ENCODE measurements around the gene NUB1.
A peak's percentile ranks its signal among the peaks of the same experiment; 100 is the strongest.

The NUB1 gene

DNA sequence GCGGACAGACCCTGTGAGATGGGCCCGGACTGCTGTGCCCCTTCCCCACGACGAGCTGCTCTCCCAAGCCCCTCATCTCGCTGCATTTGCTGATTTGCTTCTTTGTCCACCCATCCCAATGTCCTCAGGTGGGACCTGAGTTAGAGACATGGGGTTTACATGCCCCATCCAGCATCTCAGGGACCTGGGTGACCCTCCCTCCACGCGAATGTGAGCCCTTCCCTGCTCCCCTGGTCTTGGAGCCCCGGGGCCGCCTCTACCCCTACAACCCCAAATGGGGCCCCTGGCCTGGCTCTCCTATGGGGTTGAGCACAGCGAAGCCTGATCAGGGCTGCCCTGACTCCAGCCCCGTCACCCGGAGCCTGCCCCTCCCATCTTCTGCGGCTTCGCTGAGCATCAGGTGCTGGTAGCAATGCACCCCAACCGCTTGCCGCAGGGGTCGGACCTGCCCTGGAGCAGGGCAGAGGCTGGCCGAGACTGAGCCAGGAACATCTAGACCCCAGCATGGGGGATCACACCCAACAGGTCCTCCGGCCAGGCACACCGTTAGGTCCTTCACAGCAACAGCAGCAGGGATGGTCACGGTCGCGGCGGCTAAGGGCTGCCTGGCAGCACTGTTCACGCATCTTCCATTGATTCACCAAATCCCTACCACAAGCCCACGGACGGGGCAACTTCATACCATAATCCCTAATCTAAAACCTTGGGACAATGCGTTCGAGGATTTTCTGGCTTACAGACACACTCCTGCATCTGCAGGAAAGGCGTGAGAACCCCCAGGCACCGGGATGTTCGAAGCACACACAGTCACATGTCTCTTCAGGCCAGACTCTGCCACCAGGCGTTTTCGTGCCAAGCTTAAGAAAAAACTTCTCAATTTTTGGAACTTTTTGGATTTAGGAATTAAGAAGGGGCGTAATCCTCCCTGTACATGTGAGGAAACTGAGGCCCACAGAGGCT lies 52.7 kb downstream of the NUB1 start:
- Histone ChIP-seq H2BK120ac (ENCODE audit: low read depth, low read length) (no peak overlapping the region), H2BK12ac (ENCODE audit: low read length) (no peak overlapping the region), H3K14ac (ENCODE audit: low read length) (no peak overlapping the region), H3K4me1 (ENCODE audit: control insufficient read depth in 2 of 2, insufficient read depth in 1 of 2, low read depth in 1 of 2, low read length in 2 of 2) (peaks cover 0 to 16% of the 10 kb centered on the region in 2 donors), H3K4me3 (ENCODE audit: low read length in 2 of 2) (no peak overlapping the region), H3K79me1 (ENCODE audit: low read depth, low read length) (no peaks in the 10 kb centered on the region), H2BK15ac (ENCODE audit: low read length) (peak overlapping the region; percentile 24), H3K4me2 (ENCODE audit: insufficient read depth, low read length, poor library complexity, severe bottlenecking) (no peak overlapping the region), H2BK5ac (ENCODE audit: low read length) (no peak overlapping the region), H3K36me3 (replicated peaks in 1 of 2; ENCODE audit: control insufficient read depth in 2 of 2, insufficient read depth in 2 of 2, low read length in 2 of 2) (peaks cover 21 to 26% of the 10 kb centered on the region in 2 donors), H3K27ac (replicated peaks; ENCODE audit: low read length) (no peak overlapping the region), H3K9me3 (replicated peaks in 1 of 2; ENCODE audit: control insufficient read depth in 2 of 2, insufficient read depth in 1 of 2, low read depth in 1 of 2, low read length in 2 of 2) (peaks cover 0 to 7% of the 10 kb centered on the region in 2 donors), H4K91ac (ENCODE audit: low read depth, low read length, poor library complexity) (no peak overlapping the region), H3K18ac (ENCODE audit: low read length) (peak overlapping the region; percentile 52), H3K23ac (ENCODE audit: low read depth, low read length, poor library complexity) (peak overlapping the region; percentile 52), H3K27me3 (ENCODE audit: control insufficient read depth in 3 of 3, insufficient read depth in 3 of 3, low read depth in 1 of 3, low read length in 3 of 3) (peaks cover 0 to 2% (median 0%) of the 10 kb centered on the region in 3 experiments), H2AK5ac (ENCODE audit: low read depth, low read length) (peak overlapping the region; percentile 50), H4K8ac (ENCODE audit: low read depth, low read length) (no peak overlapping the region), H2AFZ (ENCODE audit: low read length) (no peak overlapping the region), H3K9ac (ENCODE audit: low read depth, low read length, poor library complexity) (peak overlapping the region; percentile 15), H3K4ac (ENCODE audit: low read length) (no peak overlapping the region)
- no peak for DNase-seq (ENCODE audit: low spot score)
- no CpG with 5 or more reads among the region's 35 CpGs for WGBS, 2 donors (ENCODE audit: extremely low coverage in 2 of 2, insufficient read length in 2 of 2, insufficient replicate concordance in 1 of 2)

DNA sequence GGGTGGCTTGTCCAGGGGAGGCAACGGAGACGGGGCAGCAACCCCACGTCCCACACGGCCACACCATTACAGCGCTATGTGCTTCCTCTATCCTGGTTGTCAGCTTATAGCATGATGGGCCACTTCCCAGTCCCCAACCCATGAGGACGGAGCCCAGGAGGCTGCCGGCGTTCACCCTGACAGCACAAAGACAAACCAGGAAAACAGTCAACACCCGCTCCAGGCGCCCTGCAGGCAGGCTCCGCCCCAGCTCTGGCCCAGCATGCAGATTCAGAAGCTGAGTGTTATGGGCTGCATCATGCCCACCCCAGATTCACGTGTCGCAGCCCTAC lies 53.4 kb downstream of the NUB1 start:
- H3K14ac ChIP-seq (ENCODE audit: low read length) = no peak overlapping the region
- H2AFZ ChIP-seq (ENCODE audit: low read length) = no peak overlapping the region
- H2BK120ac ChIP-seq (ENCODE audit: low read depth, low read length) = no peak overlapping the region
- DNase-seq (ENCODE audit: low spot score) = no peak
- H3K4me1 ChIP-seq (ENCODE audit: control insufficient read depth in 2 of 2, insufficient read depth in 1 of 2, low read depth in 1 of 2, low read length in 2 of 2) = peaks cover 0 to 19% of the 10 kb centered on the region in 2 donors
- H3K27me3 ChIP-seq (ENCODE audit: control insufficient read depth in 3 of 3, insufficient read depth in 3 of 3, low read depth in 1 of 3, low read length in 3 of 3) = peaks cover 0 to 2% (median 0%) of the 10 kb centered on the region in 3 experiments
- H4K91ac ChIP-seq (ENCODE audit: low read depth, low read length, poor library complexity) = no peak overlapping the region
- no peaks in the 10 kb centered on the region for H3K79me1 ChIP-seq (ENCODE audit: low read depth, low read length)
- no peak overlapping the region for H3K9ac ChIP-seq (ENCODE audit: low read depth, low read length, poor library complexity)
- H3K4me3 ChIP-seq (ENCODE audit: low read length in 2 of 2) = no peak overlapping the region
- H2AK5ac ChIP-seq (ENCODE audit: low read depth, low read length) = no peak overlapping the region
- H2BK5ac ChIP-seq (ENCODE audit: low read length) = no peak overlapping the region
- peak overlapping the region; percentile 3 for H3K18ac ChIP-seq (ENCODE audit: low read length)
- peaks cover 0 to 7% of the 10 kb centered on the region in 2 donors for H3K9me3 ChIP-seq (replicated peaks in 1 of 2; ENCODE audit: control insufficient read depth in 2 of 2, insufficient read depth in 1 of 2, low read depth in 1 of 2, low read length in 2 of 2)
- H3K23ac ChIP-seq (ENCODE audit: low read depth, low read length, poor library complexity) = no peak overlapping the region
- no peak overlapping the region for H2BK12ac ChIP-seq (ENCODE audit: low read length)
- no peak overlapping the region for H3K4me2 ChIP-seq (ENCODE audit: insufficient read depth, low read length, poor library complexity, severe bottlenecking)
- no peak overlapping the region for H3K4ac ChIP-seq (ENCODE audit: low read length)
- H3K36me3 ChIP-seq (replicated peaks in 1 of 2; ENCODE audit: control insufficient read depth in 2 of 2, insufficient read depth in 2 of 2, low read length in 2 of 2) = peaks cover 22 to 26% of the 10 kb centered on the region in 2 donors
- WGBS, 2 donors (ENCODE audit: extremely low coverage in 2 of 2, insufficient read length in 2 of 2, insufficient replicate concordance in 1 of 2) = no CpG with 5 or more reads among the region's 13 CpGs
- no peak overlapping the region for H3K27ac ChIP-seq (replicated peaks; ENCODE audit: low read length)
- H4K8ac ChIP-seq (ENCODE audit: low read depth, low read length) = no peak overlapping the region
- peak overlapping the region; percentile 24 for H2BK15ac ChIP-seq (ENCODE audit: low read length)

DNA sequence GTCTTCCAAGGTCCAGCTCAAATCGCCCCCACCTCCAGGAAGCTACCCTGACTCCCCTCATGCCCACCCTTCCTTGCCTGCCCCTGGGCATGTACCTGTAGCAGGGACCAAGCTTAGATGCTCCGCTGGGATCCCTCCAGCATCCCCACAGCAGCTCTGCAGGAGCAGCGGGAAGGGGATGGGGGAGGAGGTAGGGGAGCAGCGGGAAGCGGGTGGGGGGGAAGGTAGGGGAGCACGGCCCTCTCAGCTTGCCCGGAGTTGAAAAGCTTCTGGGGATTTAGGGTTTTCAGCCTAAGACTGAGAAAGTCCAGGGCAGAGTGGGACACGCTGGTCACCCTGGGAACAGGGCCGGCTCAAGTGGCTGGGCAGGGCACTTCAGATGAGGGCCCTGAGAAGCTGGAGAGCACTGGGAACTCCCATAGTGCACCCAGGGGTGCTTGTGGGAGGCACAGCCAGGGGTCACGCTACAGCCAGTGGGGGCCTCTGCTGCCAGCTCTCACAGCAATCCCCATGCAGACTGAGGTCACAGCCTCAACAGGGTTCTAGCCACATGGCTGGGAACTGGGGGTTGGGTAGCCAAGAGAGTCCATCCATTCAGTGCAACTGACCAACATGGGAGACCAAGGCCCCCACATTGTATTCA lies 54.8 kb downstream of the NUB1 start:
- Histone ChIP-seq H2BK120ac (ENCODE audit: low read depth, low read length) (no peak overlapping the region), H3K4ac (ENCODE audit: low read length) (no peak overlapping the region), H3K4me1 (ENCODE audit: control insufficient read depth in 2 of 2, insufficient read depth in 1 of 2, low read depth in 1 of 2, low read length in 2 of 2) (peaks cover 0 to 28% of the 10 kb centered on the region in 2 donors), H3K27ac (replicated peaks; ENCODE audit: low read length) (no peak overlapping the region), H3K36me3 (replicated peaks in 1 of 2; ENCODE audit: control insufficient read depth in 2 of 2, insufficient read depth in 2 of 2, low read length in 2 of 2) (peaks cover 16 to 20% of the 10 kb centered on the region in 2 donors), H3K23ac (ENCODE audit: low read depth, low read length, poor library complexity) (peak overlapping the region; percentile 25), H3K18ac (ENCODE audit: low read length) (peak overlapping the region; percentile 72), H3K4me2 (ENCODE audit: insufficient read depth, low read length, poor library complexity, severe bottlenecking) (no peak overlapping the region), H2AFZ (ENCODE audit: low read length) (no peak overlapping the region), H3K79me1 (ENCODE audit: low read depth, low read length) (no peaks in the 10 kb centered on the region), H3K27me3 (ENCODE audit: control insufficient read depth in 3 of 3, insufficient read depth in 3 of 3, low read depth in 1 of 3, low read length in 3 of 3) (peaks cover 0 to 2% (median 0%) of the 10 kb centered on the region in 3 experiments), H2AK5ac (ENCODE audit: low read depth, low read length) (peak overlapping the region; percentile 29), H2BK12ac (ENCODE audit: low read length) (no peak overlapping the region), H2BK5ac (ENCODE audit: low read length) (no peak overlapping the region), H3K4me3 (ENCODE audit: low read length in 2 of 2) (no peak overlapping the region), H4K91ac (ENCODE audit: low read depth, low read length, poor library complexity) (no peak overlapping the region), H3K9me3 (replicated peaks in 1 of 2; ENCODE audit: control insufficient read depth in 2 of 2, insufficient read depth in 1 of 2, low read depth in 1 of 2, low read length in 2 of 2) (peaks cover 0 to 7% of the 10 kb centered on the region in 2 donors), H3K14ac (ENCODE audit: low read length) (no peak overlapping the region), H4K8ac (ENCODE audit: low read depth, low read length) (no peak overlapping the region), H2BK15ac (ENCODE audit: low read length) (no peak overlapping the region), H3K9ac (ENCODE audit: low read depth, low read length, poor library complexity) (no peak overlapping the region)
- DNase-seq (ENCODE audit: low spot score) = no peak
- no CpG with 5 or more reads among the region's 10 CpGs for WGBS, 2 donors (ENCODE audit: extremely low coverage in 2 of 2, insufficient read length in 2 of 2, insufficient replicate concordance in 1 of 2)

DNA sequence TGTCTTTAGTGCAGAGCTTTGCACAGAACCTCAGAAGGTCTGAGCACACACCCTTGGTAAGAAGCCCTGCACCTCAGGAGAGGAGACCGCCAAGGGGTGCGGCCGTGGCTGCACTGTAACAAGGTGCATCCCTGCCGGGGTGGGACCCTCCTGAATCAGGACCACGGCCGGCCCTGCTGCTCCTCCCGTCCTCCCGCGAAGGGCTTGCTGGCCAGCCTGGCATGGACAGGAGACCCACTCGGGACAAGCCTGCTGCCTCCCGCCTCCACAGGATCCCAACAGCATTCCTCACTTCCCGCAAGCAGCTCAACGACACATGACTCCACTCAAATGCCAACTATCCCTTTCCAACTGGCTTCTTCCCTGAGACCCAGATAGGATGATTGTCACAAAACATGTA lies 55.4 kb downstream of the NUB1 start:
- H2BK5ac ChIP-seq (ENCODE audit: low read length) = no peak overlapping the region
- H4K91ac ChIP-seq (ENCODE audit: low read depth, low read length, poor library complexity) = no peak overlapping the region
- H3K27me3 ChIP-seq (ENCODE audit: control insufficient read depth in 3 of 3, insufficient read depth in 3 of 3, low read depth in 1 of 3, low read length in 3 of 3) = peaks cover 0 to 2% (median 0%) of the 10 kb centered on the region in 3 experiments
- H2AFZ ChIP-seq (ENCODE audit: low read length) = no peak overlapping the region
- H4K8ac ChIP-seq (ENCODE audit: low read depth, low read length) = no peak overlapping the region
- no peak overlapping the region for H3K23ac ChIP-seq (ENCODE audit: low read depth, low read length, poor library complexity)
- no CpG with 5 or more reads among the region's 13 CpGs for WGBS, 2 donors (ENCODE audit: extremely low coverage in 2 of 2, insufficient read length in 2 of 2, insufficient replicate concordance in 1 of 2)
- no peak overlapping the region for H3K4me2 ChIP-seq (ENCODE audit: insufficient read depth, low read length, poor library complexity, severe bottlenecking)
- no peak for DNase-seq (ENCODE audit: low spot score)
- peaks cover 16 to 20% of the 10 kb centered on the region in 2 donors for H3K36me3 ChIP-seq (replicated peaks in 1 of 2; ENCODE audit: control insufficient read depth in 2 of 2, insufficient read depth in 2 of 2, low read length in 2 of 2)
- H3K4me1 ChIP-seq (ENCODE audit: control insufficient read depth in 2 of 2, insufficient read depth in 1 of 2, low read depth in 1 of 2, low read length in 2 of 2) = peaks cover 0 to 28% of the 10 kb centered on the region in 2 donors
- H2BK120ac ChIP-seq (ENCODE audit: low read depth, low read length) = no peak overlapping the region
- no peak overlapping the region for H3K4ac ChIP-seq (ENCODE audit: low read length)
- H3K18ac ChIP-seq (ENCODE audit: low read length) = no peak overlapping the region
- no peak overlapping the region for H2BK12ac ChIP-seq (ENCODE audit: low read length)
- H3K4me3 ChIP-seq (ENCODE audit: low read length in 2 of 2) = no peak overlapping the region
- H3K9ac ChIP-seq (ENCODE audit: low read depth, low read length, poor library complexity) = no peak overlapping the region
- H3K27ac ChIP-seq (replicated peaks; ENCODE audit: low read length) = no peak overlapping the region
- H2BK15ac ChIP-seq (ENCODE audit: low read length) = no peak overlapping the region
- H3K9me3 ChIP-seq (replicated peaks in 1 of 2; ENCODE audit: control insufficient read depth in 2 of 2, insufficient read depth in 1 of 2, low read depth in 1 of 2, low read length in 2 of 2) = peaks cover 0 to 7% of the 10 kb centered on the region in 2 donors
- no peak overlapping the region for H3K14ac ChIP-seq (ENCODE audit: low read length)
- H3K79me1 ChIP-seq (ENCODE audit: low read depth, low read length) = no peaks in the 10 kb centered on the region
- no peak overlapping the region for H2AK5ac ChIP-seq (ENCODE audit: low read depth, low read length)

Data from neuronal stem cell (in vitro differentiated cells).